HG03565 (cell line): ENCODE data around the gene PPP2R2D.
A peak's percentile ranks its signal among the peaks of the same experiment; 100 is the strongest.

Source experiments
- ATAC-seq: cut with Tn5 transposase; IDR thresholded peaks from one replicate; pipeline ENCODE4 v1.9.1; 2021; ENCODE audit warnings: mild to moderate bottlenecking, moderate library complexity; ENCODE audit not compliant: unreplicated experiment

PPP2R2D gene

DNA sequence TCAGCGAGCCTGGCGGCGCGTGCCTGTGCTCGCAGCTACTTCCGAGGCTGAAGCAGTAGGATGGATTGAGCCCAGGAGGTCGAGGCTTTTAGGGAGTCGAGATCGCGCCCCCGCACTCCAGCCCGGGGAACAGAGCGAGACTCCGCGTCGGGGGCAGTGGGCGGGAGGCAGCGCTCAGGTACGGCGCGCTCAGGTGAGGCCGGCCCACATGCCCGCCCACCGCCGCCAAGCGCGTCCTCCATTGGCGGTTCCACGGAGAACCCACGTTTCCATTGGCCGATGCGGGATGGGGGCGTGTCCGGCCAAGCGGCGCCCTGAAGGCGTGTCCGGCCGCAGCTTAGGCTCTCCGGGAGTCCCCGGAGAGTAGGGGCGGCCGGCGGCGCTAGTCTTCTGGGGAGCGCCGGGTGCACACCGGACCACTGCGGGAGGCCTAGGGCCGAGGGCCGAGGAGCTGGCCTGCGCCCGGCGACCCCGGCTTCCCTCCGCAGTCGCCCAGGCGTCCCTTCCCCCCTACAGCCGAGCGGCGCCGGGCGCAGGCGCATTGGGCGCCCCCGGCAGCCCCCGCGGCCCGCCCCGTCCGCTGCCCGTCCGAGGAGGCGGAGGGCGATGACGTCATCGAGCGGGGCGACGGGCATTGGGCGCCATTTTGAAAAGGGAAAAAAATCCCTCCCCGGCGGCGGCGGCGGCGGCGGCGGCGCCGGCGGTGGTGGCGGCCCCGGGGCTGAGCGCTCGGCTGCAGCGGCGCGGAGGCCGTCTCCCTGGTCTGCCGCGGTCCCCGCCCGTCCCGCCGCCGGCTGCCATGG lies at the start of gene PPP2R2D:
Gene PPP2R2D, plus strand, starts transcription at position 659 of the 803 bp plus-strand sequence. Its CDS starts 141 bp downstream, at position 800.
- peak; percentile 89 for ATAC-seq

GRCh38 chr10:131851346-131851745 lies 49.5 kb upstream of the PPP2R2D start:
- no peak for ATAC-seq

DNA sequence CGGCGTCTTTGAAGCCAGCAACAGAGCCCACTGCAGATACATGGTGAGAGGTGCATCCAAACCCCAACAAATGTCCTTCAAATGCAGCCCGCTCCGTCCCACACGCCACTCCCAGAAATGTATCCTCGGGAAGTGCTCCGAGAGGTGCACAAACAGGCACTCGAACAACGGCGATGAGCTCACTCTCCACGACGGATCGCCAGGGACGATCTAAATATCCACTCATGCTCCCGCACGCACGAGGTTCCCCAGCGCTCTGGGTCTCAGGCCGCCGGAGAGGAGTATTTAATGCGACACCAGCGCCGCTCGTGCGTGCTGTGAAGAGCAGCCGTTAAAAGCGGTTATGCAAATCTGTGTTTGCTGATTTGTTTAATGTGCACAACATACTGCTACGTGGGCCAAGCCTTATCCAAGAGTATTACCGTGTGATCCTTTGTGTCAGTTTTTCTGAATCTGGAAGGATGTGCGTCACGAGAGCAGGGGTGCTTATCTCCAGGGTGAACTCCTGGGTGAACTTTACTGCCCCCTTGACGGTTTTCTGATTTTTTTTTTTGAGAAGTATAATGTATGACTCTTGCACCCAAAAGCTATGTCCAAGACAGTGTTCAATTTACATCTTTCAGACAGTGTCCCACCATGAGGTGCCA lies 48.5 kb upstream of the PPP2R2D start:
- ATAC-seq = no peak

- no peak for ATAC-seq
Observed at GRCh38 chr10:131852823-131853609, 47.8 kb upstream of the PPP2R2D start.

DNA sequence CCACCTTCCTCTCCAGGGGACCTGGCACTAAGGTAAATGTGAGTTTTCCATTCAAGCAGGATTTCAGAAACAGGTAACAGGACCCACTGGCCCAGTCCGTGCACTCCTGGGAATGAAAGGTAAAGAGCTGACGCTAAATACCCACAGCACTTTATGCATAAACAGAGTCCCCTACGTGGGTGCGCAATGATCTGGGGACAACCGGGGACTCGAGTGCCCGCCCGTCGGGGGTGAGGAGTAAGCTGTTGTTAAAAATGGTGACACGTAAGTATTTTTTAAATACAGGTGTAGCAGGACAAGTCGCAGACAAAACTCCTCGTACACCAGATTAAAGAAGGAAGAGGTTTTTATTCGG lies 47.2 kb upstream of the PPP2R2D start:
- no peak for ATAC-seq

DNA sequence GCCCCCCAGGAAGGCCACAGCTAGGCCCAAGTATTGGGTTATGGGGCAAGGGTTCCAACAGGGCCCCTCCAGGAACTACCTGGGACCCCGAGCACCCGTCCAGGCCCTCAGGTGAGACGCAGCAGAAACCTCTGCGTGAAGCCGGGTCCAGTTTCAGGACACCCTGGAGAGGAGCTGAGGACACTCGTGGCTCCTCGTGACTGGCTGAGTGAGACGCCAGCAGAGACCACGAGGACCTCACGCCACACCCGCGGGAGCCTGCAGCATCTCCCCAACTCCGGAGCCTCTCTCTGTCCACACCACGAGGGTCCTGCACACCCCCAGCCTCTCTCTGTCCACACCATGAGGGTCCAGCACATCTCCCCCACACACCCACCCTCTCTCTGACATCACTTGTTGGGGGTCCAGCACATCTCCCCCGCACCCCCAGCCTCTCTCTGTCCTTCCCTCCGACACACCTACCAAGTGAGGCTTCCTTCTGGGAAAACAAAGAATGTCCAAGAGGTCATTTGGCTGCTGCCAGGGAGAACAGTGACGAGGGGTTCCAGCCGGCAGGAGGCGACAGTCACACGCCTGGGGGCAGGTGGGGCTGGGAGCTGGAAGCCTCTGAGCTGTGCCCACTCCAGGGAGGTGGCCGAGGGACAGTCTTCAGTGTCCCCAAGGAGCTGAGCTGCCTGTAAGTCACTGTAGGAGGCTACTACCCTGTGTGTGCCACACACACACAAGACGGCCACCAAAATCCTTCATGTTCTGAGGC lies 46.1 kb upstream of the PPP2R2D start:
- no peak for ATAC-seq

DNA sequence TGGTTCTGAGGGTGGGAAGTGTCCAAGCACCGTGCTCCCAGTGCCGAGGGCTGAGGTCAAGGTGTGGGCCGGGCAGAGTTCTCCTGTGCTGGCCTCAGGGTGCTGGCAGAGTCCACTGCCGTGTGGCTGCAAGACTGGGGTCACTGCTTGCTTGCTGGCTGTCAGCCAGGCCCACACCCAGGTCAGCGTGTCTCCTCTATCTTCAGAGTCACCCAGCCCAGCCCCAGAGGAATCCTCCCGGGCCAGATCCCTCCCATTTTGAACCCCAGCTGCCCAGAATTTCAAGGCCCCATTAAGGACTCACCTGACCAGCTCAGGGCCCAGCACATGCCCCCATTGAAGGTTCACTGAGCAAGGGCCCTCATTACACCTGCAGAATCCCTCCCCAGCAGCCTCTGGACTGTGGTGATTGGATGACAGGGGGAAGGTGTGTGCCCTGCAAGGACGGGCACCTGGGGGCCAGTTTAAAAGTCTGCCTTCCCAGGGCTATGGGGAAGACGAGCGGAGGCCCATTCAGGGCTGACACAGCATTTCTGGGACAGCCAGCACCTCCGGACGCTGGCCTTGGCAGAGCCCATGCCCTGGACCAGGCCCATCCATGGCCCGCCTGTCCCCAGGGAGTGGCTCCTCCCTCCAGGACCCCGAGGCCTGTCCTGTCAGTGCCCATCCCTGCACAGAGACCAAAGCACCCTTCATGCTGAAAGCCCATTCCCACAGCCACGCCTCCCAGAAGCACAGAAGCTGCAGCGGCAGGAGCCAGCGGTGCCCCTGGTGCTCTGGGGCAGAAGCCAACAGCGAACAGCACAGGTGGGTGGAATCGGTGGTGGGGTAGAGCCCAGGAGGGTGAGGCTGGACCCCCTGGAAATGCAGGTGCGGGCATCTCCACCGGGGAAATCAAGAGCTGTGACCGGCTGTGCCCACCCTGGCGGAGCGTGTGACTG lies 45.1 kb upstream of the PPP2R2D start:
- ATAC-seq = no peak

GRCh38 chr10:131856441-131857094 lies 44.2 kb upstream of the PPP2R2D start:
- ATAC-seq = no peak

- no peak for ATAC-seq
Observed at GRCh38 chr10:131857156-131858117, 43.4 kb upstream of the PPP2R2D start.

GRCh38 chr10:131858118-131858515 lies 42.7 kb upstream of the PPP2R2D start:
- ATAC-seq = no peak

DNA sequence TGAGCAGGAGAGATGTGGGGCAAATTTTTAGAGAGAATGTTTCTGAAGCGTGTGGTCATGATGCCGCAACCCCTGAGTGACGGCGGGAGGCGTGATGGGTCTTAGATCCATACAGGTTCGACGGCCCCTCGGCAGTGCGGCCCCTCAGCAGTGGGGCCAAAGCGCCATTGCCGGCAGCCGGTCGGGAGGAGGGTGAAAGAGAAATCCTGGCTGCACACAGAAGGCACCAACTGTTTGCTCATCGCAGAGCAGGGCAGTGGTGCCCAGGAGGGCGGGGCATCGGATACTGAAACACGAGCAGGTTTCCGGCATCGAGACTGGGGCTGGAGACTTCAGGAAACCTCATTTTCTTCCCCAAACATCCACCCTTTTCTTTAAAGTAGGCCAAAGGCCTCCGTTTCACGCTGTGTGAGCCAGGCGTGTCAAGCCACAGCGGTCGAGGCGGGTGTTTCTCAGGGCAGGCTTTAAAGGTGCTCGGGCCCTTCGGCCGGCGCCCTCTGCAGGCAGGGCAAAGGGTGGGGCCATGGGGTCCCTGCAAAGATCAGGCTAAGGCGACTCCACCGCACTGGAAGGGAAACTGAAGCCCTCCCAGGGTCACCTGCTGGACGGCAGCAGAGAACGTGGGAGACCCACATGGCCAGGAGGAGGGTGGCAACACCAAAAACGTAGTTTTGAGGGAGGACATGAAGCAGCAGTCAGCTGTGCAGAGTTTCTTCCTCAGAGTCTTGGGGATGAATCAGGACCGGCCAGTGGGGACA lies 42.0 kb upstream of the PPP2R2D start:
- ATAC-seq = no peak

GRCh38 chr10:131859341-131860020 lies 41.3 kb upstream of the PPP2R2D start:
- no peak for ATAC-seq

DNA sequence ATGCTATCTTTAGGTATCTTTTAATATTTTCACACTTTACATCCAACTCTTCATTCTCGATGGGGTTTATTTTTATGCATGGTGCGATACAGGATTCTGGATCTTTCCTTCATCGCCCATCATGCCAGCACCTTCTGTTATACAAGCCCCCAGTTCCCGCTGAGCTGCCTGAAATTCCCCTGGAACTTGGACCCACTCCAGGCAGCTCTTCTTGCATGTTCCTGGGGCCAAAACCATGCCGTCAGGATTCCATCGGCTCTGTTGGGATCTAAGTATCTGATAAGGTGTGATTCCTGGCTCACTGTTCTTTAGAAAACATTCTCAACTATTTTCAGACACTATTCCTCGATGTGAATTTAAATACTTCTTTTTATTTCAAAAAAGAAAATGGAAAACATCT lies 40.5 kb upstream of the PPP2R2D start:
- no peak for ATAC-seq

DNA sequence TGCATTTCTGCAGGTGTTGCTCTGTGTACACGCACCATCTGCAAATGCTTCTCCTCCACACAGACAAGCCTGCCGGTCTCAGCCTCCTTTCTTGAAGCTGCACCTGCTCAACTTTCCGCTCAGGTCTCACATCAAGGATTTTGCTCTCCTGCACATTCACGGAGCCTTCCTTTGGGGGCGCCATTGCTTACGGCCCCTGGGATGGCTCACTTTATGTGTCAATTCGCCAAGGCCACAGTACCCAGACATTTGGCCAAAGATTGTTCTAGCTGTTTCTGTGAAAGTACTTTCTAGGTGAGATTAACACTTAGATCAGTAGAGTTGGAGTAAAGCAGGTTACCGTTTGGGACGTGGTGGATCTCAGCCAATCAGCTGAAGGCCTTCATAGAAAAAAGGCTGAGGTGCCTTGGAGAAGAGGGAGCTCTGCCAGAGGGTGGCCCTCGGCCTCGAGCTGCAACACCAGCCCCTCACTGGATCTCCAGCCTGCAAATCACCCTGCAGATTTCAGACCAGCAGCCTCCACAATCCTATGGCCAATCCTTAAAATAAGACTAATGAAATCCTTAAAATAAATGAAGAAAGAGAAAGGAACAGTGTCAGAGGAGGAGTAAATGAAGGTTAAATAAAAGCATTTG lies 39.9 kb upstream of the PPP2R2D start:
- ATAC-seq = no peak

DNA sequence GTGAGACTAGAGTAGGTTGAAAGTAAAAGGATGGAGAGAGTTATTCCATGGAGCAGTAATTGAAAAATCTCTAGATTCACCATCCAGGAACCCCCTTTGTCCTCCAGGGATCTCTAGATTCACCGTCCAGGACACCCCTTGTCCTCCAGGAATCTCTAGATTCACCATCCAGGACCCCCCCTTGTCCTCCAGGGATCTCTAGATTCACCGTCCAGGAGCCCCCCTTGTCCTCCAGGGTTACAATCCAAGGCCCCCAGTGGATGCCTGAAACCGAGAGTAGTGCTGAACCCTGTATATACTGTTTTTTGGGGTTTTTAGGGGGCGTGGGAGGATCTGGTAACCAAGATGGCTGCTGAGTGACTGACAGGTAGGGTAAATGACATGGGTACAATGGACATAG lies 38.3 kb upstream of the PPP2R2D start:
- ATAC-seq = no peak

DNA sequence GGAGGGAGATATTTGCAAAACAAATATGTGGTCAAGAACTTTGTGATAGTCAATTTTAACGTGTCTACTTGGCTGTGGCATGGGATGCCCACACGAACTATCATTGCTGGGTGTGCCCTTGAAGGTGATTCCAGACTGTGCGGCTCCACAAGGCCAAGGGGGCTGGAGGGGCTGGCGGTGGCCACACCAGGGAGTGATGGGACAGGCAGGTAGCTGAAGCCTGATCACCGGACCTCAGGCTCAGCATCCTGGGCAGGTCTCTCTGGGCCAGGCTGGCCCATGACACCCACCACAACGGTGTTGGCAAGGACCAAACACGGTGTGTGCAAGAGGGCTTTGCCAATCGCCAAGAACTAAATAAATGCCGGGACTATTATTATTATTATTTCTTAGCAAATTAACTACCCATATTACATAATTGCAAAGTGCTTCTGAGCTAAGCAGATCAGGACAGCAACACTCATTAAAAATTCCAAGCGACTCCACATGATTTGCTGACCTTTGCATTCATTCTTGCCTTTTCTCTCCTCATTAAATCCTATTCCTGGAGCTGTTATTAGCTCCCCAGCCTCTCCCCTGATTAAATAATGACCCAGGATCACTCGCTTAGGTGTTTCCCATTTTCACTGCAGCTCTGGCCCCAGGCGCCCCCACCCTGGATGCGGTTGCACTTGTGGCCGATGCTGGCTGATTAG lies 35.4 kb upstream of the PPP2R2D start:
- ATAC-seq = no peak
